HUDEP-2 (cell line): ENCODE data around the gene MINDY4.

ENCODE experiments used
- DNase-seq, 76 experiments: peaks; one replicate each; lab custom pipeline; 2025; ENCODE audit not compliant: unreplicated experiment in 76 of 76; lab: John Stamatoyannopoulos, UW

The MINDY4 gene

GRCh38 chr7:30869794-30870611 lies 98.8 kb downstream of the MINDY4 start:
- DNase-seq: no peak

GRCh38 chr7:30870821-30871518 lies 99.8 kb downstream of the MINDY4 start:
- no peak for DNase-seq

- no peak for DNase-seq
These were observed 100.4 kb downstream of the MINDY4 start for GRCh38 chr7:30871655-30872054.

GRCh38 chr7:30873207-30873606 lies 102.0 kb downstream of the MINDY4 start:
- no peak for DNase-seq

GRCh38 chr7:30873656-30874055 lies 102.4 kb downstream of the MINDY4 start:
- DNase-seq: no peak

- DNase-seq: no peak
These were observed 103.6 kb downstream of the MINDY4 start for GRCh38 chr7:30874656-30875302.

- DNase-seq: no peak
These were observed 106.0 kb downstream of the MINDY4 start for GRCh38 chr7:30877015-30877769.

- DNase-seq: no peak
These were observed 106.8 kb downstream of the MINDY4 start for GRCh38 chr7:30877993-30878392.

GRCh38 chr7:30879139-30880124 lies 108.2 kb downstream of the MINDY4 start:
- DNase-seq: no peak

GRCh38 chr7:30880125-30880720 lies 109.0 kb downstream of the MINDY4 start:
- no peak for DNase-seq

- DNase-seq: no peak
These were observed 109.7 kb downstream of the MINDY4 start for GRCh38 chr7:30880941-30881340.

- no peak for DNase-seq
These were observed 110.2 kb downstream of the MINDY4 start for GRCh38 chr7:30881448-30881847.

- no peak for DNase-seq
These were observed 113.7 kb downstream of the MINDY4 start for GRCh38 chr7:30884881-30885280.

- DNase-seq: no peak
These were observed 115.4 kb downstream of the MINDY4 start for GRCh38 chr7:30886608-30887011.

- DNase-seq: no peak
These were observed 116.3 kb downstream of the MINDY4 start for GRCh38 chr7:30887464-30887872.

GRCh38 chr7:30888747-30889146 lies 117.5 kb downstream of the MINDY4 start:
- no peak for DNase-seq

- no peak for DNase-seq
These were observed 119.0 kb downstream of the MINDY4 start for GRCh38 chr7:30890226-30890625.

- DNase-seq: no peak
These were observed 122.1 kb downstream of the MINDY4 start for GRCh38 chr7:30893357-30893756.

- DNase-seq: no peak
These were observed 122.8 kb downstream of the MINDY4 start for GRCh38 chr7:30894009-30894408.
